ENCODE results near the gene PRG3. TPM values are rescaled to one million over a fixed set of nuclear protein-coding genes. Genes with fewer than 3 reads are reported as not detected.
A peak's percentile ranks its signal among the peaks of the same experiment; 100 is the strongest.
"Not testable (repeated sequence)": the region's sequence is repeated elsewhere in the genome, so short reads cannot be mapped to it uniquely, and the experiment has no call there.

PRG3 gene
- total and polyA plus RNA-seq, 7 donors: not detected

- peaks cover 0 to 5% of the 10 kb centered on the region in 2 donors for H3K36me3 ChIP-seq (ENCODE audit: insufficient read depth in 1 of 2, low read depth in 1 of 2)
- 78 to 83% (median 81%) methylated on average over 5 of the region's 5 CpGs for WGBS, 3 donors
- H3K4me3 ChIP-seq: no peak overlapping the region
- TF ChIP-seq, protein P1, sequence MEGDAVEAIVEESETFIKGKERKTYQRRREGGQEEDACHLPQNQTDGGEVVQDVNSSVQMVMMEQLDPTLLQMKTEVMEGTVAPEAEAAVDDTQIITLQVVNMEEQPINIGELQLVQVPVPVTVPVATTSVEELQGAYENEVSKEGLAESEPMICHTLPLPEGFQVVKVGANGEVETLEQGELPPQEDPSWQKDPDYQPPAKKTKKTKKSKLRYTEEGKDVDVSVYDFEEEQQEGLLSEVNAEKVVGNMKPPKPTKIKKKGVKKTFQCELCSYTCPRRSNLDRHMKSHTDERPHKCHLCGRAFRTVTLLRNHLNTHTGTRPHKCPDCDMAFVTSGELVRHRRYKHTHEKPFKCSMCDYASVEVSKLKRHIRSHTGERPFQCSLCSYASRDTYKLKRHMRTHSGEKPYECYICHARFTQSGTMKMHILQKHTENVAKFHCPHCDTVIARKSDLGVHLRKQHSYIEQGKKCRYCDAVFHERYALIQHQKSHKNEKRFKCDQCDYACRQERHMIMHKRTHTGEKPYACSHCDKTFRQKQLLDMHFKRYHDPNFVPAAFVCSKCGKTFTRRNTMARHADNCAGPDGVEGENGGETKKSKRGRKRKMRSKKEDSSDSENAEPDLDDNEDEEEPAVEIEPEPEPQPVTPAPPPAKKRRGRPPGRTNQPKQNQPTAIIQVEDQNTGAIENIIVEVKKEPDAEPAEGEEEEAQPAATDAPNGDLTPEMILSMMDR (IDR thresholded peaks at IDR 0.05): no peak
- intact Hi-C loops (cut with DNase I): no loop called here
- no peak for DNase-seq
- H3K27ac ChIP-seq: no peak overlapping the region
- H3K9me3 ChIP-seq: no peaks in the 10 kb centered on the region
- H3K27me3 ChIP-seq (ENCODE audit: insufficient read depth in 3 of 3, low read length in 2 of 3): no peaks in the 10 kb centered on the region
- H3K4me1 ChIP-seq: peaks cover 13% of the 10 kb centered on the region
- no peak for ATAC-seq
Observed at GRCh38 chr11:57339328-57339727, 41.6 kb downstream of the PRG3 start.

DNA sequence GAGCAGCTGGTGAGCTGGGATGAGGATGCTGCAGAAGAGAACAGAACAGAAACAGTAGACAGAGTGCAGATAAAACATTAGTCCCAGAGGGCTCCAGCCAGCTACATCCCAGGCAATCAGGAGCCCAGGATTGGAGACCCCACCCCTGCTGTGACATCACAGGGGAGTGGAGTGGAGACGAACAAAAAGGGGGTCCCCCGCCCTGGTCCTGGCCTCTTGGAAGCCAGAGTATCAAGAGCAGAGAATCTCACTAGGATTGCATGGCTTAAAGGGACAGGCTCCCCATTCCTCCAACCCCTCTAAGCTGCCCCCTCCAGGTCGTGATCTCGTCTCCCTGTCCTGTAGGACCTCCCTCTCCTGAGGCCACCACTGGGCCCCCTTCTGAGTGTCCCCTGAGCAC, 42.8 kb downstream of the PRG3 start, which contains the start of gene P2RX3:
TSS of gene P2RX3 (plus strand) at position 211 of the 400 bp plus-strand sequence. CDS start 199 bp downstream, outside the sequence.
- Histone ChIP-seq H3K4me1 (peaks cover 18% of the 10 kb centered on the region), H3K27ac (no peak within 1 kb of the TSS), H3K4me3 (no peak within 1 kb of the TSS), H3K36me3 (ENCODE audit: insufficient read depth in 1 of 2, low read depth in 1 of 2) (peaks cover 0 to 17% of the 10 kb centered on the region in 2 donors), H3K9me3 (no peaks in the 10 kb centered on the region), H3K27me3 (ENCODE audit: insufficient read depth in 3 of 3, low read length in 2 of 3) (no peaks in the 10 kb centered on the region)
- no peak for ATAC-seq
- intact Hi-C loops (cut with DNase I): no loop called here
- TF ChIP-seq, protein P1 (IDR thresholded peaks at IDR 0.05): no peak
- DNase-seq: no peak
- 33 to 38% (median 37%) methylated on average over 4 of the region's 4 CpGs for WGBS, 3 donors

DNA sequence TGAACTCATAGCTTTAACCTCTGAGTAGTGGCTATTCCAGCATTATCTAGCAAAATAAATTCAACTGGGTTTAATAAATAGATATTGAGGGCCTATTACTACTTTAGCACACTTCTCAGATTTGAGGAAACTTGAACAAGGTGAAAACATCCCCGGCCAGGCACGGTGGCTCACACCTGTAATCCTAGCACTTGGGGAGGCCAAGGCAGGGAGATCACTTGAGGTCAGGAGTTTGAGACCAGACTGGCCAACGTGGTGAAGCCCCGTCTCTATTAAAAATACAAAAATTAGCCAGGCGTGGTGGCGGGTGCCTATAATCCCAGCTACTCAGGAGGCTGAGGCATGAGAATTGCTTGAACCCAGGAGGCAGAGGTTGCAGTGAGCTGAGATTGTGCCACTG, 44.1 kb downstream of the PRG3 start:
- Histone ChIP-seq H3K4me1 (peaks cover 18% of the 10 kb centered on the region), H3K36me3 (ENCODE audit: insufficient read depth in 1 of 2, low read depth in 1 of 2) (peaks cover 0 to 30% of the 10 kb centered on the region in 2 donors), H3K4me3 (peak overlapping the region; percentile 85), H3K27ac (peak overlapping the region; percentile 81)
- H3K27me3 ChIP-seq (ENCODE audit: insufficient read depth in 3 of 3, low read length in 2 of 3); H3K9me3 ChIP-seq; DNase-seq; intact Hi-C loops (cut with DNase I); ATAC-seq: not testable (repeated sequence)
- WGBS, 3 donors: 88 to 92% (median 92%) methylated on average over 6 of the region's 6 CpGs

- H3K36me3 ChIP-seq (ENCODE audit: insufficient read depth in 1 of 2, low read depth in 1 of 2): peaks cover 3 to 37% of the 10 kb centered on the region in 2 donors
- peak overlapping the region; percentile 81 for H3K27ac ChIP-seq
- TF ChIP-seq, protein P1 (IDR thresholded peaks at IDR 0.05): no peak
- DNase-seq (no peak), ATAC-seq (no peak)
- H3K4me3 ChIP-seq: peak overlapping the region; percentile 85
- no peaks in the 10 kb centered on the region for H3K27me3 ChIP-seq (ENCODE audit: insufficient read depth in 3 of 3, low read length in 2 of 3)
- intact Hi-C loops (cut with DNase I): no loop called here
- WGBS, 3 donors: 21 to 26% (median 23%) methylated on average over 12 of the region's 12 CpGs
- H3K4me1 ChIP-seq: peaks cover 18% of the 10 kb centered on the region
- no peaks in the 10 kb centered on the region for H3K9me3 ChIP-seq
Observed at GRCh38 chr11:57336111-57336666, 44.8 kb downstream of the PRG3 start.

DNA sequence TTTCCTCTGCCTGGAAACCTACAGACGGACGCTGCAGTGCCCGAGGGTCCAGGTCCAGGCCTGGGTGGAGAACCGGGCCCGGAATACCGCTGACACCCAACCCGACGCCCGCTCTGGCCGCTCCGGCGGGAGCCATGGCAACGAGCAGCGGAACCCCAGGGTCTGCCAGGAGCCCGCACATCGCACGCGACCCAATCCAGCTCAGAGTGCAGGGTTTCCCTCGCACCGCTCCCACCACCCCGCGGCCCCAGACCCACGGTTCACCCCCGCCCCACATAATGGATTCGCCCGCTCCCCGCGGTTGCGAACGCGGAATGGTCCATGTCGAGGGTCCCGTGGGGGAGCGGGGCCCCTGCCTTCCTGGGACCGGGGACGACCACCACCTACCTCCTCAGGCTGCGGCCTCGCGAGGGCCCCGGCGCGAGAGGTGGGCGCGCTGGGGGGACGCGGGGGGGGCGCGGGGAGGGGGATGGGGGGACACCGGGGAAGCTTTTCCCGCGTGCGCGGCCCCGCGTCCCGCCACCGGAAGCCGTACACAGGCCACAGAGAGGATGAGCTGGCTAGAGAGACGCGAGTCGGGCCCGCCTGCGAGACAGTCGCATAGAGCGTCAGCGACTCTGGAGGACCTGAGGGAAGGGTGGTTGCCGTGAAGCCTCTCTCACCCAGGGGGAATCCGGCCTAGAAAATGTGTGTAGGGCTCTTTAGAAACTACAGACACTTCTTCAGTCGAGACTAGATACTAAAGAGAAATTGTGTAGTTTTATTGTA, 45.4 kb downstream of the PRG3 start, which contains the start of gene SSRP1:
TSS of gene SSRP1 (minus strand) at position 550 of the 768 bp plus-strand sequence. CDS start 771 bp downstream, outside the sequence.
- WGBS, 3 donors: 0 to 1% (median 0%) methylated on average over 58 to 69 of the region's 69 CpGs
- Histone ChIP-seq H3K27me3 (ENCODE audit: insufficient read depth in 3 of 3, low read length in 2 of 3) (no peaks in the 10 kb centered on the region), H3K4me1 (peaks cover 18% of the 10 kb centered on the region), H3K27ac (peak within 1 kb of the TSS; percentile 81), H3K9me3 (no peaks in the 10 kb centered on the region), H3K36me3 (ENCODE audit: insufficient read depth in 1 of 2, low read depth in 1 of 2) (peaks cover 3 to 43% of the 10 kb centered on the region in 2 donors), H3K4me3 (peak within 1 kb of the TSS; percentile 85)
- ATAC-seq (peak; percentile 97 to 98 (median 98)), DNase-seq (peak; percentile 90 to 94)
- intact Hi-C loops (cut with DNase I): no loop called here
- TF ChIP-seq, protein P1 (IDR thresholded peaks at IDR 0.05): no peak
